Measurements from ENCODE around the gene RANBP1. TPM values are rescaled to one million over a fixed set of nuclear protein-coding genes. Genes with fewer than 3 reads are reported as not detected.

The RANBP1 gene
- total RNA-seq, 1 experiment from 2014 or later: 443 TPM

DNA sequence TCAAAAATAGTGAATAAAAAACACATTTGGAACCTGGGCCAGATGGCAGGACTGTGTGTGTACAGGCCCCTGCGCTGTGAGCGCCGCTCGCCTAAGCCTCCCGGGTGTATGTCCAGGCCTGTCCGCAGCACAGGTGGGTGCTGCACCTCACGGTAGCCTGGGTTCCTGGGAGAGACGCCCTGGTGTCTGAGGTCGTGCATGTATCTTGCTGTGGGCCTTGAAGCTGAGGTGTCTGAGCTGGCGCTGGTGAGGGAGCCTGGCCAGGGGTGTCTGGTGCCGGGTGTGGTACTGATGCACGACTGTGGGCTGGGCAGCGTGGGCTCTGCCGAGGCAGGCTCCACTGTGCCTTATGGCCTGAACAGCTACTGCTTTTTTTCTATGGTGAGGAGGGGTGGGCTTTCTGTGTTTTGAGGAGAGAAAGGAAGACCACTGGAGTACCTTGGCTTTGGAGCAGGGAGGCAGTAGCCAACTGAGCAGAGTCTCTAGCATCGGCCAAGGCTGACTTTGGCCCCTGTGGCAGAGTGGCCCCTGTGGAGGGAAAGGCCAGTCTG lies 11.5 kb downstream of the RANBP1 start (continued):
- TF ChIP-seq, protein P1, sequence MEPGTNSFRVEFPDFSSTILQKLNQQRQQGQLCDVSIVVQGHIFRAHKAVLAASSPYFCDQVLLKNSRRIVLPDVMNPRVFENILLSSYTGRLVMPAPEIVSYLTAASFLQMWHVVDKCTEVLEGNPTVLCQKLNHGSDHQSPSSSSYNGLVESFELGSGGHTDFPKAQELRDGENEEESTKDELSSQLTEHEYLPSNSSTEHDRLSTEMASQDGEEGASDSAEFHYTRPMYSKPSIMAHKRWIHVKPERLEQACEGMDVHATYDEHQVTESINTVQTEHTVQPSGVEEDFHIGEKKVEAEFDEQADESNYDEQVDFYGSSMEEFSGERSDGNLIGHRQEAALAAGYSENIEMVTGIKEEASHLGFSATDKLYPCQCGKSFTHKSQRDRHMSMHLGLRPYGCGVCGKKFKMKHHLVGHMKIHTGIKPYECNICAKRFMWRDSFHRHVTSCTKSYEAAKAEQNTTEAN (CRISPR knock-in tag; IDR thresholded peaks at IDR 0.05): no peak

DNA sequence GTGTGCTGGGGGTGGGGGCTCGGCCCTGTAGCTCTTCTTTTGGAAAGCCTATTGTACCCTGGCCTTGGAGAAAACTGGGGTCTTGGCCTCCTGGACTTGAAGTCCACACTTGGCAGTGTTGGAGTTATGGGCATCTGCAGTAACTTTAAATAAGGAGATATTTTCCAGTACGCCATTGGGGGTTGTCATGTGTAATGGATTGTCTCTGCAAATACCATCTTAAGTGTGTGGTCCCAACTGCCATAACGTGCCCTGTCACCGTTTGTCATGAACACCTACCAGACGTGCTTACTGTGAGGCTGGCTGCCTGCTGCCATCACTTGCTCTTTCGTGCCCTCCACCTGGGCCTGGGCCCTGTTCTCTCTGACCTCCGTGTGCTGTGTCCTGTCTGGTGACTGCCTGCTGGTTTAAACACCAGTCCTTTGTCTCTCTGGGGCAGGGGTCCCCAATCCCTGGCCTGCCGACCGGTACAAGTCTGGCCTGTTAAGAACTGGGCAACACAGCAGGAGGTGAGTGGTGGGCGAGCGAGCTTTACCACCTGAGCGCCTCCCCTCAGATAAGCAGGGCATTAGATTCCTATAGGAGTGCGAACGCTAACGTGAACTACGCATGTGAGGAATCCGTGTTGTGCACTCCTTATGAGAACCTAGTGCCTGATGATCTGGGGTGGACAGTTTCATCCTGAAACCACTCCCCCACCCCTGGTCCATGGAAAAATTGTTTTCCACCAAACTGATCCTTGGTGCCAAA lies 12.1 kb downstream of the RANBP1 start:
- Mint-ChIP-seq H3K27me3 (ENCODE audit: low read depth) (no peaks in the 10 kb centered on the region), H3K27ac (peak overlapping the region; percentile 61), H3K4me1 (0 out of 2 replicates have a peak, but pooled peaks cover 6% of the 10 kb centered on the region), H3K9me3 (no peaks in the 10 kb centered on the region), H3K36me3 (peaks cover 35% of the 10 kb centered on the region), H3K4me3 (no peak overlapping the region)
- DNase-seq (ENCODE audit: low spot score) (no peak), ATAC-seq (no peak)
- TF ChIP-seq ZNF671 (CRISPR knock-in tag; IDR thresholded peaks at IDR 0.05) (peak; percentile 47; the same call in 1 of the 2 replicates), HMGA2 (CRISPR knock-in tag; IDR thresholded peaks at IDR 0.05) (no peak), ZNF121 (CRISPR knock-in tag; IDR thresholded peaks at IDR 0.05) (0 out of 2 replicates have a peak, but pooled peaks have one; percentile 21), GTF2I (CRISPR knock-in tag; conservative IDR thresholded peaks at IDR 0.05) (no peak)
- TF ChIP-seq, protein P2, sequence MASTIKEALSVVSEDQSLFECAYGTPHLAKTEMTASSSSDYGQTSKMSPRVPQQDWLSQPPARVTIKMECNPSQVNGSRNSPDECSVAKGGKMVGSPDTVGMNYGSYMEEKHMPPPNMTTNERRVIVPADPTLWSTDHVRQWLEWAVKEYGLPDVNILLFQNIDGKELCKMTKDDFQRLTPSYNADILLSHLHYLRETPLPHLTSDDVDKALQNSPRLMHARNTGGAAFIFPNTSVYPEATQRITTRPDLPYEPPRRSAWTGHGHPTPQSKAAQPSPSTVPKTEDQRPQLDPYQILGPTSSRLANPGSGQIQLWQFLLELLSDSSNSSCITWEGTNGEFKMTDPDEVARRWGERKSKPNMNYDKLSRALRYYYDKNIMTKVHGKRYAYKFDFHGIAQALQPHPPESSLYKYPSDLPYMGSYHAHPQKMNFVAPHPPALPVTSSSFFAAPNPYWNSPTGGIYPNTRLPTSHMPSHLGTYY (CRISPR knock-in tag; IDR thresholded peaks at IDR 0.05): 0 out of 2 replicates have a peak, but pooled peaks have one; percentile 9
- ChIA-PET POLR2A (interaction anchor here (1.1 to 1.5 kb wide), 2 partner anchors 12 to 171 kb away, joined by 3 to 6 read pairs; partner anchors contain the start of genes RANBP1 and TRMT2A), CTCF (no interaction called here)

DNA sequence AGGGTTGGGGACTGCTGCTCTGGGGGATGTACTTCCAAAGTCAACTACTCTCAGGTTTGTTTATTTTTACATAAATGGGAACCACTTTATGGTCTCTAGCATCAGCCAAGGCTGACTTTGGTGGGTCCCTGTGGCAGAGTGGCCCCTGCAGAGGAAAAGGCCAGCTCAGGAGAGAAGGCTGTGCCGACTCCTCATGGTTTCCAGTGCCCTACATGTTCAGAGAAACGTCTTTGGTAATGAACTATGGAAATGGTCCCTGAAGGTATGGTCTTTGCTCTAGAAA lies 12.7 kb downstream of the RANBP1 start:
- Mint-ChIP-seq H3K4me1 (0 out of 2 replicates have a peak, but pooled peaks cover 6% of the 10 kb centered on the region), H3K4me3 (no peak overlapping the region), H3K27ac (peak overlapping the region; percentile 85), H3K27me3 (ENCODE audit: low read depth) (no peaks in the 10 kb centered on the region), H3K36me3 (peaks cover 35% of the 10 kb centered on the region), H3K9me3 (no peaks in the 10 kb centered on the region)
- ChIA-PET CTCF (no interaction called here), POLR2A (interaction anchor here (0.7 to 1.5 kb wide), 3 partner anchors 11 to 171 kb away, joined by 3 to 6 read pairs (median 3); partner anchors contain the start of genes RANBP1 and TRMT2A)
- 0 out of 2 replicates have a peak, but pooled peaks have one; percentile 15 for TF ChIP-seq CREM (CRISPR knock-in tag; IDR thresholded peaks at IDR 0.05)
- TF ChIP-seq, protein P3, sequence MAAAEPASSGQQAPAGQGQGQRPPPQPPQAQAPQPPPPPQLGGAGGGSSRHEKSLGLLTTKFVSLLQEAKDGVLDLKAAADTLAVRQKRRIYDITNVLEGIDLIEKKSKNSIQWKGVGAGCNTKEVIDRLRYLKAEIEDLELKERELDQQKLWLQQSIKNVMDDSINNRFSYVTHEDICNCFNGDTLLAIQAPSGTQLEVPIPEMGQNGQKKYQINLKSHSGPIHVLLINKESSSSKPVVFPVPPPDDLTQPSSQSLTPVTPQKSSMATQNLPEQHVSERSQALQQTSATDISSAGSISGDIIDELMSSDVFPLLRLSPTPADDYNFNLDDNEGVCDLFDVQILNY (CRISPR knock-in tag; IDR thresholded peaks at IDR 0.05): no peak
- no peak for DNase-seq (ENCODE audit: low spot score)
- ATAC-seq: no peak

DNA sequence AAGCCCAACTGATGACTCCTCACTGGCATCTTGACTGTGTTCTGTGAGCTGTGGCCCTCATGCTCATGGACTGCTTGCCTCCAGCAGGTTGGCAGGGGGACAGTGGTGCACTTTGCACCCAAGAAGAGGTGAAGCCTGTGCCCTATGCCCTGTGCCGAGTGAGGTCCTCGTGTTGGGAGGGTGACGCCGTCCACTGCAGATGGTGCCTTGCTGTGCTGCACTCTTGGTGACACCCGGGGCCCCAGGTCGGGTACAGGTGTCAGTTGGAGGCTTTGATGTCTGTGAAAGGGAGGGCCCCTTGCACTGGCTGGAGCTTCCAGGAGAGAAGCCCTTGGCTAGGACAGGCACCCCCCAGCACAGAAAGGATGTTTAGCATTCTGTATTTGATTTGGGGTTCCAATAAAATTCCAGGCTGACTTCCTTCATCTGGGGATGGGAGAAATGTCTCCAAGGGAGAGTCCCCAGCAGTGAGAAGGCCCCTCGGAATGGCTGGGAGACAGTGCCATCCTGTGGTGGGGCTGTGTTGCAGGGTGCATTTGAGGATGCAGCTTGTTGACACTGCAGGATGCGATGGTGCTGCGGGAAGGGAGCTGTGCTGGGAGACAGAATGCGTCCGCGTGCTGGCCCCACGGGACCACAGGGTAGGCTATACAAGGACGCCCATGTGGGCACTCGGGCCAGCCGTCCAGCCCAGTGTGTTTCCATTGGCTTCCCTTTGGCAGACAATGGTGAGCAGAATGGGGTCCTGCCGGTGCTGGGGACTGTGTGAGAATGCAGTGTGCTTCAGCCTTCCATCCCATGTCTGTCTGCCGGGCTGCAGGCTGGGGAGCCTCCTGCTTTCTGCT lies 13.2 kb downstream of the RANBP1 start:
- H3K4me3 Mint-ChIP-seq: no peak overlapping the region
- peak overlapping the region; percentile 85 for H3K27ac Mint-ChIP-seq
- H3K9me3 Mint-ChIP-seq: no peaks in the 10 kb centered on the region
- H3K36me3 Mint-ChIP-seq: peaks cover 32% of the 10 kb centered on the region
- ChIA-PET POLR2A (interaction anchor here (0.7 to 1.5 kb wide), 3 partner anchors 11 to 102 kb away, joined by 3 to 6 read pairs (median 3); partner anchors contain the start of genes RANBP1 and TRMT2A), CTCF (interaction anchor here (0.7 to 2.5 kb wide), 6 partner anchors 25 to 170 kb away, joined by 3 to 13 read pairs (median 4); partner anchors contain the start of gene DGCR8)
- 0 out of 2 replicates have a peak, but pooled peaks cover 6% of the 10 kb centered on the region for H3K4me1 Mint-ChIP-seq
- ATAC-seq (peak; percentile 24), DNase-seq (ENCODE audit: low spot score) (peak; percentile 65)
- no peaks in the 10 kb centered on the region for H3K27me3 Mint-ChIP-seq (ENCODE audit: low read depth)
- TF ChIP-seq, protein P4, sequence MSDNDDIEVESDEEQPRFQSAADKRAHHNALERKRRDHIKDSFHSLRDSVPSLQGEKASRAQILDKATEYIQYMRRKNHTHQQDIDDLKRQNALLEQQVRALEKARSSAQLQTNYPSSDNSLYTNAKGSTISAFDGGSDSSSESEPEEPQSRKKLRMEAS (CRISPR knock-in tag; IDR thresholded peaks at IDR 0.05): no peak
- TF ChIP-seq, protein P5, sequence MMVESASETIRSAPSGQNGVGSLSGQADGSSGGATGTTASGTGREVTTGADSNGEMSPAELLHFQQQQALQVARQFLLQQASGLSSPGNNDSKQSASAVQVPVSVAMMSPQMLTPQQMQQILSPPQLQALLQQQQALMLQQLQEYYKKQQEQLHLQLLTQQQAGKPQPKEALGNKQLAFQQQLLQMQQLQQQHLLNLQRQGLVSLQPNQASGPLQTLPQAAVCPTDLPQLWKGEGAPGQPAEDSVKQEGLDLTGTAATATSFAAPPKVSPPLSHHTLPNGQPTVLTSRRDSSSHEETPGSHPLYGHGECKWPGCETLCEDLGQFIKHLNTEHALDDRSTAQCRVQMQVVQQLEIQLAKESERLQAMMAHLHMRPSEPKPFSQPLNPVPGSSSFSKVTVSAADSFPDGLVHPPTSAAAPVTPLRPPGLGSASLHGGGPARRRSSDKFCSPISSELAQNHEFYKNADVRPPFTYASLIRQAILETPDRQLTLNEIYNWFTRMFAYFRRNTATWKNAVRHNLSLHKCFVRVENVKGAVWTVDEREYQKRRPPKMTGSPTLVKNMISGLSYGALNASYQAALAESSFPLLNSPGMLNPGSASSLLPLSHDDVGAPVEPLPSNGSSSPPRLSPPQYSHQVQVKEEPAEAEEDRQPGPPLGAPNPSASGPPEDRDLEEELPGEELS (CRISPR knock-in tag; IDR thresholded peaks at IDR 0.05): no peak
- TF ChIP-seq, protein P6, sequence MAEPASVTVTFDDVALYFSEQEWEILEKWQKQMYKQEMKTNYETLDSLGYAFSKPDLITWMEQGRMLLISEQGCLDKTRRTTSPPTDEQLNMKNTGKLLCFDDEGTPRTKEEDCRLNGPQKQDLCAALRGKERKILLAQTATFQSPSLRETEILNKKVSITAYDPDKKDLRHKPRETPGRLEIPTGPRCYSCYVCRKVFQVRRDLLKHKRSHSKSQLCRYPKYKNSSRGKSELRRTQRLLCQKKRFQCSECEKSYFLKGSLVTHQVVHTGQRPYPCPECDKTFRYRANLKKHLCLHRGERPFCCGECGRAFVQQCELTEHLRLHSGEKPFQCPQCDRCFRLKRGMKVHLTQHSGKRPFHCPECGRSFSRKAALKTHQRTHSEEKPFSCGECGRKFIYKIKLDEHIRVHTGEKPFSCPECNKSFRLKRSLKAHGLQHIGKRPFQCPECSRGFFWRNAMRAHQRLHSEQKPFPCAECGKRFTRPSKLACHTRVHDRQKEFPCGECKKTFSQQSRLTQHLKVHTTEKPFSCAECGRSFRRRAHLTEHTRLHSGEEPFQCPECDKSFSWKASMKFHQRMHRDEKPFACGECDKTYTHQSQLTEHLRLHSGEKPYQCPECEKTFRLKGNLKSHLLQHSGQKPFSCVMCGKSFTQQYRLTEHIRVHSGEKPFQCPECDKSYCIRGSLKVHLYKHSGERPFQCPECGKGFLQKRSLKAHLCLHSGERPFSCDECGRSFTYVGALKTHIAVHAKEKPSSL (CRISPR knock-in tag; conservative IDR thresholded peaks at IDR 0.05): no peak
- TF ChIP-seq, protein P7, sequence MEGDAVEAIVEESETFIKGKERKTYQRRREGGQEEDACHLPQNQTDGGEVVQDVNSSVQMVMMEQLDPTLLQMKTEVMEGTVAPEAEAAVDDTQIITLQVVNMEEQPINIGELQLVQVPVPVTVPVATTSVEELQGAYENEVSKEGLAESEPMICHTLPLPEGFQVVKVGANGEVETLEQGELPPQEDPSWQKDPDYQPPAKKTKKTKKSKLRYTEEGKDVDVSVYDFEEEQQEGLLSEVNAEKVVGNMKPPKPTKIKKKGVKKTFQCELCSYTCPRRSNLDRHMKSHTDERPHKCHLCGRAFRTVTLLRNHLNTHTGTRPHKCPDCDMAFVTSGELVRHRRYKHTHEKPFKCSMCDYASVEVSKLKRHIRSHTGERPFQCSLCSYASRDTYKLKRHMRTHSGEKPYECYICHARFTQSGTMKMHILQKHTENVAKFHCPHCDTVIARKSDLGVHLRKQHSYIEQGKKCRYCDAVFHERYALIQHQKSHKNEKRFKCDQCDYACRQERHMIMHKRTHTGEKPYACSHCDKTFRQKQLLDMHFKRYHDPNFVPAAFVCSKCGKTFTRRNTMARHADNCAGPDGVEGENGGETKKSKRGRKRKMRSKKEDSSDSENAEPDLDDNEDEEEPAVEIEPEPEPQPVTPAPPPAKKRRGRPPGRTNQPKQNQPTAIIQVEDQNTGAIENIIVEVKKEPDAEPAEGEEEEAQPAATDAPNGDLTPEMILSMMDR (IDR thresholded peaks at IDR 0.05): no peak
- TF ChIP-seq, protein P8, sequence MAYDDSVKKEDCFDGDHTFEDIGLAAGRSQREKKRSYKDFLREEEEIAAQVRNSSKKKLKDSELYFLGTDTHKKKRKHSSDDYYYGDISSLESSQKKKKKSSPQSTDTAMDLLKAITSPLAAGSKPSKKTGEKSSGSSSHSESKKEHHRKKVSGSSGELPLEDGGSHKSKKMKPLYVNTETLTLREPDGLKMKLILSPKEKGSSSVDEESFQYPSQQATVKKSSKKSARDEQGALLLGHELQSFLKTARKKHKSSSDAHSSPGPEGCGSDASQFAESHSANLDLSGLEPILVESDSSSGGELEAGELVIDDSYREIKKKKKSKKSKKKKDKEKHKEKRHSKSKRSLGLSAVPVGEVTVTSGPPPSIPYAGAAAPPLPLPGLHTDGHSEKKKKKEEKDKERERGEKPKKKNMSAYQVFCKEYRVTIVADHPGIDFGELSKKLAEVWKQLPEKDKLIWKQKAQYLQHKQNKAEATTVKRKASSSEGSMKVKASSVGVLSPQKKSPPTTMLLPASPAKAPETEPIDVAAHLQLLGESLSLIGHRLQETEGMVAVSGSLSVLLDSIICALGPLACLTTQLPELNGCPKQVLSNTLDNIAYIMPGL (CRISPR knock-in tag; IDR thresholded peaks at IDR 0.05): no peak
- no peak for TF ChIP-seq IRF2 (CRISPR knock-in tag; IDR thresholded peaks at IDR 0.05; ENCODE audit: borderline replicate concordance, low read depth)
